ENCODE results near the gene DENND4C.
"Not testable (repeated sequence)": the region's sequence is repeated elsewhere in the genome, so short reads cannot be mapped to it uniquely, and the experiment has no call there.

Gene DENND4C

GRCh38 chr9:19224563-19224962 lies 5.9 kb upstream of the DENND4C start:
- no peak for DNase-seq (ENCODE audit: low read depth)

DNA sequence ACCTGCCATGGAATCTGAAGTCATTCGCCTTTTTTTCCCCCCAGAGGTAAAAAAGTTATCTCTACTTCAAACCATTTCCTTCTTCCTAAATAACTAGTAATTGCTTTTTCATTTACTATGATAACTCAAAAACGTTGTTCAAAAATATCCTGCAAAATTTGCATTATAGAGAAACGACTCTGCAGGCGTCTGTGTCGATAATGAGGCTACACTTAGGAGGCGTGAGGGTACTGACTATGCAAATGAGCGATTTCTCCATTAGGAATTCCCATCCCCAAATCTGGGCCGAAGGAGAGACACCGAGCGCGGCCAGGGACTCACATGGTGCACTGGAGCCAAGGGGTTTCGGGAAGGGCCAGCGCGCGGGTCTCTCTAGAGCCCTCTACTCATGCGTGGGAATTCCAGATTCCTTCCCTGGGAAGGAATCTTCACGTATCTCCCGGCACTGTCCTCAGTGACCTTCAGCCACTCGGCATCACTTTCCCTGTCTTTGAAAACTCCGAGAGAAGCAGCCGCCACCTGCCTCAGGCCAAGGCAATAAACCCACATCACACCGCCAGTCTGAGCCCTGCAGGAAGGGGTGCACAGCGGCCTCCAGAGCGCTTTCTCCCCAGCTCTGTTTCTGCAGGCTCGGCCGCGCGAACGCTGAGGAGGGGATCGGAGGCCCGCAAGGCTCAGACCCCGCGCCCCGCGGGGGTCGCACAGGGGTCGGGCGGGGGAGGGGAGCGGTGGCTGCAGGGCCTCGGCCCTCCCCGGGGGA lies 718 bp upstream of the DENND4C start:
- no peak for DNase-seq (ENCODE audit: low read depth)

- DNase-seq (ENCODE audit: low read depth): no peak
These were observed 822 bp downstream of the DENND4C start for GRCh38 chr9:19231126-19231903.

DNA sequence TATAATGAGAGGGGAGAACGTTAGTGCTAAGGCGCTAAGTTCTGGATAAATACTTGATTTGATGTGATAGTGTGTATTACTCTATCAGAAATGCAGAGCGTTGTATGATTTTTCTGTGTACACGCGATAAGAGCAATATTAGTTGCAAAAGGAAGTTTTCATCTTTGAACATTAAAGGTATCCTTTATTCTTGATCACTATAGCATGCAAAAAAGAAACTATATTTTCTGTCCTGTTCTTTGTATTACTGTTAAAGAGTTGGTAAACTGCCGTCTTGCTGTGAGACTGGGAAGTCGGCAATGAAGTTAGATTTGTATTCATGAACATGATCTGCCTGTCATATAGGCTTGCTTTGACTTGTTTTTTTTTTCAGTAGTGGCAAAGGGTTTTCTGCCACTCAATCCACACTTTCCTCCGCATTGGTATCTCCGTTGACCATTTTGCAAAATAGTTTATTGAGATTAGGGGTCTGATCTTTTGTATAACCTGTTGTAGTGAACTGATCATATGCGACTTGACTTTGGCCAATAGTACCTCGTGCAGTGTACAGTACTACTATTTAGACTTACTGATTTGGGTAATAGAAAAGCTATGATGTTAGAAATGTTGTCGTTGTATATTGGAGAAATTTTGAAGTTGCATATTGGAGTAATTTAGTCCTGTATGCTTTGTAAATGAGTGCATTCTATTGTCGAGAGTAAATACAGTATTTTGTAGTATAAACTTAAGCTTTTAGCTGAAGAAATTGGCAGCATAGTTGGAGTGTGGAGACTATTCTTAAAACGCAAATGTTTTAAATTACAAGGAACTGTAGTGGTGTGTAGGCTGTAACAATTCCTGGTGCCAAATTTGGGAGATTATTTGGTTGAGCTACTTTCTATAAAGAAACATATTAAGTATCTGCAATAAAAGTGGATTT lies 1.7 kb downstream of the DENND4C start:
- no peak for DNase-seq (ENCODE audit: low read depth)

DNA sequence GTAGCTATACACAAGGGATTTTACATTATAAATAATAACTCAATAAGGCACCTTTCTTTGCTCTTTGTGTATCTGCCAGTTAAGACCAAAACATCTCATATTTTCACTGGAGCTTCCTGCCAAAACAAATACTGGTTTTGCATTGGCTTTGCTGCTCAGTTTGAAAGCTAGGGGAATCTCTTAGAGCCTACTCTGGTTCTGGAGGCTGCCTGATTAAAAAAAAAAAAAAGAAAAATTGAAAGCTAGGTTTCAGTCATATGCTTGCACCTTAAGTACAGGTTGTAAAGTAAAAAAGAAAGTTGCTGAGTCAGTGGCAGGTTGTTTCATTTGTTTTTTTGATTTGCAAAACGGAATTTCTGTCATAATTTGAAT lies 2.3 kb downstream of the DENND4C start:
- DNase-seq (ENCODE audit: low read depth): no peak

- no peak for DNase-seq (ENCODE audit: low read depth)
These were observed 2.9 kb downstream of the DENND4C start for GRCh38 chr9:19233344-19233743.

GRCh38 chr9:19239955-19240354 lies 9.5 kb downstream of the DENND4C start:
- no peak for DNase-seq (ENCODE audit: low read depth)

GRCh38 chr9:19241728-19242127 lies 11.2 kb downstream of the DENND4C start:
- DNase-seq (ENCODE audit: low read depth): no peak

DNA sequence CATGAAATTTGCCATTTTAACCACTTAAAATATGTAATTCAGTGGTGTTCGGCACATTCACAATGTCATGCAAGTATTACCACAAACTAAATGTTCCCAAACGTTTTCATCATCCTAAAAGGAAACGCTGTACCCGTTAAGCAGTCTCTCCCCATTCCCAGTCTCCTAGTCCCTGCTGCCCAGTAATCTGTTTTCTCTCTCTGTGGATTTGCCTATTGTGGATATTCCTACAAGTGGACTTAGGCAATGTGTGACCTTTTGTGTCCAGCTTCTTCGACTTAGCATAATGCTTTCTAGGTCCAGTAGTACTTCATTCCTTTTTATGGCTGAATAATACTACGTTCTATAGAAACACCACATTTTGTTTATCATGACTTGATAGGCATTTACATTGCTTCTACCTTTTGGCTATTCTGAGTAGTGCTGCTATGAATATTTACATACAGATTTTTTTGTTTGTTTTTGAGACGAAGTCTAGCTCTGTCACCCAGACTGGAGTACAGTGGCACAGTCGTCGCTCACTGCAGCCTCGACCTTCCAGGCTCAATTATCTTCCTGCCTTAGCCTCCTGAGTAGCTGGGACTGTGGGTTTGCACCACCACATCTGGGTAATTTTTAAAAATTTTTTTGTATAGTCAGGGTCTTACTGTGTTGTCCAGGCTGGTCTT lies 13.0 kb downstream of the DENND4C start:
- DNase-seq (ENCODE audit: low read depth): no peak

DNA sequence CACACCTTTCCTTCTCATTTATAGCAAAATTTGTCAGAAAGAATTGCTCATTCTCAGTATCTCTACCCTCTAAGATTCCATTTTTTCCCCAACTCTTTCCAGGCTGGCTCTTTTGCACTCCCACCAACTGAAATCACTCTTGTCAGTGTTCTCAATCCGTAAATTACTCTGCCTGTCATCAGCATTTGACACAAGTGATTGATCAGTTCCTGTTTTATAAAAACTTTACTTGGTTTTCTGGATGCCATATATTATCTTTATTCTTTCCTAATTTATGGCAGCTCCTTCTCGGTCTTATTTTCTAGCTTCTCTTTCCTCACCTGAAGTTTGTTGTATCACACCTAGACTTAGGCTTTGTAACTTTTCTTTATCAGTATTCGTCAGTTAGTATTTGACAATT lies 16.4 kb downstream of the DENND4C start:
- no peak for DNase-seq (ENCODE audit: low read depth)

- no peak for DNase-seq (ENCODE audit: low read depth)
These were observed 16.9 kb downstream of the DENND4C start for GRCh38 chr9:19247420-19247819.

DNA sequence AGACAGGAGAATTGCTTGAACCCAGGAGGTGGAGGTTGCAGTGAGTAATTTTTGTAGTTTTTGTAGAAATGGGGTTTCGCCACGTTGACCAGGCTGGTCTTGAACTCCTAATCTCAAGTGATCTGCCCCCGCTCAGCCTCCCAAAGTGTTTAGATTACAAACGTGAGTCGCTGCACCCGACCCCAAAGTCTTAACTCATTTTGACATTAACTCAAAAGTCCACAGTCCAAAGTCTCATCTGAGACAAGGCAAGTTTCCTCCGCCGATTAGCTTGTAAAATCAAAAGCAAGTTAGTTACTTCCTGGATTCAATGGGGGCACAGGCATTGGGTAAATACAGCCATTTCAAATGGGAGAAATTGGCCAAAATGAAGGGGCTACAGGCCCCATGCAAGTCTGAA lies 19.9 kb downstream of the DENND4C start:
- not testable (repeated sequence) for DNase-seq (ENCODE audit: low read depth)

DNA sequence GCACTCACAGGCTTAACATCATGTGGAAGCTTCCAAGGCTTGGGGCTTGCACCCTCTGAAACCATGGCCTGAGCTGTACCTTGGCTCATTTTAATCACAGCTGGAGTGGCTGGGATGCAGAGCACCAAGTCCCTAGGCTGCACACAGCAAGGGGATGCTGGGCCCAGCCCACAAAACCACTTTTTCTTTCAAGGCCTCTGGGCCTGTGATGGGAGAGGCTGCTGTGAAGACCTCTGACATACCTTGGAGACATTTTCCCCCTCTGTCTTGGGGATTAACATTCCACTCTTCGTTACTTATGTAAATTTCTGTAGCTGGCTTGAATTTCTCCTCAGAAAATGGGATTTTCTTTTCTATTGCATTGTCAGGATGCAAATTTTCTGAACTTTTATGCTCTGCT lies 20.7 kb downstream of the DENND4C start:
- not testable (repeated sequence) for DNase-seq (ENCODE audit: low read depth)

- DNase-seq (ENCODE audit: low read depth): not testable (repeated sequence)
These were observed 21.1 kb downstream of the DENND4C start for GRCh38 chr9:19251622-19252021.

DNA sequence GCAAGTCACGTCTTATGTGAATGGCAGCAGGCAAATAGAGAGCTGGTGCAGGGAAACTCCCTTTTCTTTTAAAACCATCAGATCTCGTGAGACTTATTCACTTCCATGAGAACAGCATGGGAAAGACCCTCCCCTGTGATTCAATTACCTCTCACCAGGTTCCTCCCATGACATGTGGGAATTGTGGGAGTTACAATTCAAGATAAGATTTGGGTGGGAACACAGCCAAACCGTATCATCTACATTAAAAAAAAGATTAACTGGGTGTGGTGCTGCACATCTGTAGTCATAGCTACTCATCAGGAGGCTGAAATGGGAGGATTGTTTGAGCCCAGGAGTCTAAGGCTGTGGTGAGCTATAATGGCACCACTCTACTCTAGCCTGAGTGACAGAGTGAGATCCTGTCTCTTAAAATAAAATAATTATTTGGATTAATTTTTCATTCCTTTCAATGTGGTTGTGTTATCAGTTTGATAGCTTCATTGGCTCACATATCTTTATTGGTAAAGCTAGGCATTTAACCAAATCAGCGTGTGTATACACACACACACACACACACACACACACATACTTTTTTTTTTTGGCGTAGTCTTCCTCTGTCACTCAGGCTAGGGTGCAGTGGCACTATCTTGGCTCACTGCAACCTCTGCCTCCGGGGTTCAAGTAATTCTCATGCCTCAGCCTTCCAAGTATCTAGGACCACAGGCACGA lies 21.8 kb downstream of the DENND4C start:
- DNase-seq (ENCODE audit: low read depth): no peak

DNA sequence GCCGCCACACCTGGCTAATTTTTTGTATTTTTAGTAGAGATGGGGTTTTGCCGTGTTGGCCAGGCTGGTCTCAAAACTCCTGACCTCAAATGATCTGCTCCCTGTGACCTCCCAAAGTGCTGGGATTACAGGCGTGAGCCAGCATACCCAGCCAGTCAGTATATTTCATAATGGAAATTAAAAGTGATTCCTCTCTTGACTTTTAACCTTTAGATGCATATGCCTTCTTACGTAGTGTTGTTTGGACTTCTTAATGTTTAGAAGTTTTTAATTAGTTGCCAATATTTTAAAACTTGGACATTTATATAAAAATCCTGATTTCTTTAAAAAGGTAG lies 22.4 kb downstream of the DENND4C start:
- DNase-seq (ENCODE audit: low read depth): no peak

GRCh38 chr9:19255112-19255511 lies 24.6 kb downstream of the DENND4C start:
- DNase-seq (ENCODE audit: low read depth): no peak

DNA sequence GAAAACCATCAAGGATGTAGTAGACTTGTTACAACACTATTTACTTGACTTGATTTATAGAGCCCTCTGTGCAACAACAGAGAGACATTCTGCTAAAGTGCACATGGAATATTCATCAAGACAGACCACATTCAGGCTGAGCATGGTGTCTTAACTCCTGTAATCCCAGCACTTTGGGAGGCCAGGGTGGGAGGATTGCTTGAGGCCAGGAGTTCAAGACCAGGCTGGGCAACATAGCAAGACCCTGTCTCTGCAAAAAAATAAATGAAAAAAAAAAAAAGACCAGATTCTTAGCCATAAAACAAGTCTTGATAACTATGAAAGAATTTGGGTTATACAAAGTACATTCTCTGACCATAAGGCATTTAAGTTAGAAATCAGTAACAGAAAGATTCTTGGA lies 25.3 kb downstream of the DENND4C start:
- no peak for DNase-seq (ENCODE audit: low read depth)

DNA sequence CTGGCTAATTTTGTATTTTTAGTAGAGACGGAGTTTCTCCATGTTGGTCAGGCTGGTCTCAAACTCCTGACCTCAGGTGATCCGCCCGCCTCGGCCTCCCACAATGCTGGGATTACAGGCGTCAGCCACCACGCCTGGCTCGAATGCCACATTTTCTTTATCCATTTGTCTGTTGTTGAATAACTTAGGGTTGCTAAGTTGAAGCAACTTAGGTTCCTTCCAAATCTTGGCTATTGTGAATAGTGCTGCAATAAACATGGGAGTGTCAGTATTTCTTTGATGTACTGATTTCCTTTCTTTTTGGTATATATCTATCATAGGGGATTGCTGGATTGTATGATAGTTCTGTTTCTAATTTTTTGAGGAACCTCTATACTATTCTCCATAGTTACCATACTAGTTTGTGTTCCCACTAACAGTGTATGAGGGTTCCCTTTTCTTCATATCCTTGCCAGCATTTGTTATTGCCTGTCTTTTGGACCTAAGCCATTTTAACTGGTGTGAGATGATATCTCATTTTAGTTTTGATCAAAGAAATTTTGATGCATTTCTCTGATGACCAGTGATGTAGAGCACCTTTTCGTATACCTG lies 29.3 kb downstream of the DENND4C start:
- not testable (repeated sequence) for DNase-seq (ENCODE audit: low read depth)

- DNase-seq (ENCODE audit: low read depth): not testable (repeated sequence)
These were observed 35.1 kb downstream of the DENND4C start for GRCh38 chr9:19265602-19266001.

DNA sequence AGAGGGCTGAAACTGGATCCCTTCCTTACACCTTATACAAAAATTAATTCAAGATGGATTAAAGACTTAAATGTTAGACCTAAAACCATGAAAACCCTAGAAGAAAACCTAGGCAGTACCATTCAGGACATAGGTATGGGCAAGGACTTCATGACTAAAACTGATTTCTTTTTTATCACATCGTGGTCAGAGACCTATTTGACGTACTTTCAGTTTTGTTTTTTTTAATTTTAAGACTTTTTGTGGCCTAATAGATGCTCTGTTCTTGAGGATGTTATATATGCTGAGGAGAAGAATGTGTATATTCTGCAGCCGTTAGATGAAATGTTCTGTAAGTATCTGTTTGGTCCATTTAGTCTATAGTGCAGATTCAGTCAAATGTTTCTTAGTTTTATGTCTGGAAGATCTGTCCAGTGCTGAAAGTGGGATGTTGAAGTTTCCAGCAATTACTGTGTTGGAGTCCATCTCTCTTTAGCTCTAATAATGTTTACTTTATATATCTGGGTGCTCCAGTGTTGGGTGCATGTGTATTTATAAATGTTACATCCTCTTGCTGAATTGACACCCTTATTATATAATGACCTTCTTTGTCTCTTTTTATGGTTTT lies 36.4 kb downstream of the DENND4C start:
- not testable (repeated sequence) for DNase-seq (ENCODE audit: low read depth)
